Uterus (tissue), 4 donors: ENCODE results near the gene PSEN1. TPM values are rescaled to one million over a fixed set of nuclear protein-coding genes. Genes with fewer than 3 reads are reported as not detected.
"Not testable (repeated sequence)": the region's sequence is repeated elsewhere in the genome, so short reads cannot be mapped to it uniquely, and the experiment has no call there.

ENCODE experiments used
- DNase-seq, 2 donors: peaks; one replicate each; pipeline ENCODE4 v3.0.0-alpha.2; 2019 to 2020
- H3K27ac ChIP-seq, 2 donors: fragments of 200-600 bp; sonication (generic); 1 replicate in 1 of 2; 2 replicates in 1 of 2; pipeline ENCODE4 v1.5.1; 2016 to 2018
- H3K27me3 ChIP-seq, 2 donors: fragments of 200-600 bp; sonication (generic); one replicate each; pipeline ENCODE4 v1.5.1; 2018 to 2019; ENCODE audit warnings: control low read depth in 1 of 2
- H3K36me3 ChIP-seq, 2 donors: fragments of 200-600 bp; sonication (generic); one replicate each; pipeline ENCODE4 v1.5.1; 2019; ENCODE audit warnings: control low read depth in 1 of 2
- H3K4me1 ChIP-seq, 2 donors: fragments of 200-600 bp; sonication (generic); one replicate each; pipeline ENCODE4 v1.5.1; 2018 to 2019; ENCODE audit warnings: control low read depth in 1 of 2
- H3K4me3 ChIP-seq, 2 donors: fragments of 200-600 bp; sonication (generic); 1 replicate in 1 of 2; 2 replicates in 1 of 2; pipeline ENCODE4 v1.5.1; 2018 to 2019; ENCODE audit warnings: mild to moderate bottlenecking in 1 of 2
- H3K9me3 ChIP-seq, 2 donors: fragments of 200-600 bp; sonication (generic); one replicate each; pipeline ENCODE4 v1.5.1; 2019; ENCODE audit warnings: control low read depth in 1 of 2
- CTCF ChIP-seq, 4 experiments: fragments of 200-600 bp in 2 of 4; fragments of 450-650 bp in 2 of 4; sonication (generic) in 2 of 4; IDR thresholded peaks; one replicate each; pipeline ENCODE4 v1.5.1; 2016 to 2019; ENCODE audit warnings: antibody characterized with exemption in 4 of 4, mild to moderate bottlenecking in 2 of 4, moderate library complexity in 1 of 4
- POLR2A ChIP-seq, 2 donors: fragments of 450-650 bp; IDR thresholded peaks; one replicate each; pipeline ENCODE4 v1.6.1; 2016; ENCODE audit warnings: antibody characterized with exemption in 2 of 2, mild to moderate bottlenecking in 1 of 2, moderate library complexity in 1 of 2
- intact Hi-C: fragments of 100-400 bp; cut with DNase I; formaldehyde crosslinking; loops from one replicate; pipeline ENCODE4 v1.15.1; 2023; ENCODE audit warnings: low total_unique reads
- total RNA-seq, 4 donors: library from RNA; depleted of rRNA in 3 of 4; stranded (reverse); fragments of >200 nt in 3 of 4; gene quantifications; one replicate each; pipeline versions ENCODE4 v1.1.0 to v1.2.4, GENCODE V29; 2014 to 2023
- donor health status: DM: yes; HTN: yes; CAD: no.

PSEN1 gene
- total RNA-seq, 4 donors from 2014 or later, result 38.8 to 129 (median 67.8) TPM

- H3K27me3 ChIP-seq, result no peaks in the 10 kb centered on the region
- no peak for TF ChIP-seq POLR2A (IDR thresholded peaks at IDR 0.05)
- TF ChIP-seq CTCF (IDR thresholded peaks at IDR 0.05), result no peak
- no peak overlapping the region for H3K4me3 ChIP-seq
- no peak overlapping the region for H3K27ac ChIP-seq
- no peaks in the 10 kb centered on the region for H3K36me3 ChIP-seq
- H3K4me1 ChIP-seq, result no peaks in the 10 kb centered on the region
- no peaks in the 10 kb centered on the region for H3K9me3 ChIP-seq
- intact Hi-C loops, result no loop called here
- DNase-seq, result no peak
Observed at GRCh38 chr14:73162251-73162650, 25.9 kb downstream of the PSEN1 start.

- TF ChIP-seq POLR2A (IDR thresholded peaks at IDR 0.05), result no peak
- TF ChIP-seq CTCF (IDR thresholded peaks at IDR 0.05), result no peak
- Histone ChIP-seq H3K27ac (no peak overlapping the region), H3K27me3 (no peaks in the 10 kb centered on the region), H3K9me3 (no peaks in the 10 kb centered on the region), H3K36me3 (no peaks in the 10 kb centered on the region), H3K4me1 (no peaks in the 10 kb centered on the region), H3K4me3 (no peak overlapping the region)
- DNase-seq, result no peak
- intact Hi-C loops, result no loop called here
Observed at GRCh38 chr14:73166399-73166798, 30.1 kb downstream of the PSEN1 start.

GRCh38 chr14:73167727-73168126 lies 31.4 kb downstream of the PSEN1 start:
- Histone ChIP-seq H3K27me3 (no peaks in the 10 kb centered on the region), H3K9me3 (no peaks in the 10 kb centered on the region), H3K36me3 (no peaks in the 10 kb centered on the region), H3K4me1 (no peaks in the 10 kb centered on the region), H3K4me3 (no peak overlapping the region), H3K27ac (no peak overlapping the region)
- TF ChIP-seq POLR2A (IDR thresholded peaks at IDR 0.05) (no peak), CTCF (IDR thresholded peaks at IDR 0.05) (no peak)
- intact Hi-C loops, result no loop called here
- no peak for DNase-seq

- no peaks in the 10 kb centered on the region for H3K9me3 ChIP-seq
- H3K27ac ChIP-seq, result no peak overlapping the region
- H3K4me3 ChIP-seq, result no peak overlapping the region
- intact Hi-C loops, result no loop called here
- no peaks in the 10 kb centered on the region for H3K4me1 ChIP-seq
- H3K27me3 ChIP-seq, result no peaks in the 10 kb centered on the region
- no peaks in the 10 kb centered on the region for H3K36me3 ChIP-seq
- TF ChIP-seq POLR2A (IDR thresholded peaks at IDR 0.05), result no peak
- TF ChIP-seq CTCF (IDR thresholded peaks at IDR 0.05), result no peak
- DNase-seq, result no peak
Observed at GRCh38 chr14:73168274-73168673, 32.0 kb downstream of the PSEN1 start.

- intact Hi-C loops, result no loop called here
- no peaks in the 10 kb centered on the region for H3K27me3 ChIP-seq
- H3K9me3 ChIP-seq, result no peaks in the 10 kb centered on the region
- no peak for TF ChIP-seq CTCF (IDR thresholded peaks at IDR 0.05)
- TF ChIP-seq POLR2A (IDR thresholded peaks at IDR 0.05), result no peak
- H3K36me3 ChIP-seq, result no peaks in the 10 kb centered on the region
- no peak for DNase-seq
- no peak overlapping the region for H3K4me3 ChIP-seq
- H3K27ac ChIP-seq, result no peak overlapping the region
- H3K4me1 ChIP-seq, result no peaks in the 10 kb centered on the region
Observed at GRCh38 chr14:73168691-73169090, 32.4 kb downstream of the PSEN1 start.

GRCh38 chr14:73169855-73170254 lies 33.5 kb downstream of the PSEN1 start:
- H3K27me3 ChIP-seq, H3K9me3 ChIP-seq, DNase-seq, H3K36me3 ChIP-seq, H3K27ac ChIP-seq, H3K4me1 ChIP-seq, H3K4me3 ChIP-seq: not testable (repeated sequence)
- intact Hi-C loops, result loop anchor here (5.0 kb wide), 1 partner anchor 302 kb away; no protein-coding TSS in a partner anchor
